ENCODE measurements around the gene MLH3. TPM values are rescaled to one million over a fixed set of nuclear protein-coding genes. Genes with fewer than 3 reads are reported as not detected.

MLH3 gene
- total RNA-seq, 3 donors from 2014 or later: 31.8 to 53.1 (median 42.9) TPM

- Histone ChIP-seq H3K9me3 (no peaks in the 10 kb centered on the region), H3K36me3 (no peaks in the 10 kb centered on the region), H3K27ac (no peak overlapping the region), H3K27me3 (no peaks in the 10 kb centered on the region), H3K4me3 (no peak overlapping the region), H3K4me1 (no peaks in the 10 kb centered on the region)
- DNase-seq (ENCODE audit: low spot score in 2 of 2): no peak
- TF ChIP-seq POLR2AphosphoS5 (IDR thresholded peaks at IDR 0.05) (no peak), CTCF (IDR thresholded peaks at IDR 0.05) (no peak), POLR2A (IDR thresholded peaks at IDR 0.05) (no peak)
- intact Hi-C loops (cut with DNase I; ENCODE audit: low total_unique reads): no loop called here
Observed at GRCh38 chr14:75042035-75042434, 9.2 kb downstream of the MLH3 start.

- no peaks in the 10 kb centered on the region for H3K36me3 ChIP-seq
- no peak for DNase-seq (ENCODE audit: low spot score in 2 of 2)
- TF ChIP-seq CTCF (IDR thresholded peaks at IDR 0.05) (no peak), POLR2A (IDR thresholded peaks at IDR 0.05) (no peak), POLR2AphosphoS5 (IDR thresholded peaks at IDR 0.05) (no peak)
- no peak overlapping the region for H3K27ac ChIP-seq
- intact Hi-C loops (cut with DNase I; ENCODE audit: low total_unique reads): no loop called here
- H3K9me3 ChIP-seq: no peaks in the 10 kb centered on the region
- H3K4me1 ChIP-seq: no peaks in the 10 kb centered on the region
- H3K4me3 ChIP-seq: no peak overlapping the region
- no peaks in the 10 kb centered on the region for H3K27me3 ChIP-seq
Observed at GRCh38 chr14:75041613-75042012, 9.7 kb downstream of the MLH3 start.

- TF ChIP-seq POLR2AphosphoS5 (IDR thresholded peaks at IDR 0.05) (no peak), POLR2A (IDR thresholded peaks at IDR 0.05) (no peak), CTCF (IDR thresholded peaks at IDR 0.05) (no peak)
- no peaks in the 10 kb centered on the region for H3K36me3 ChIP-seq
- intact Hi-C loops (cut with DNase I; ENCODE audit: low total_unique reads): no loop called here
Observed at GRCh38 chr14:75040959-75041358, 10.3 kb downstream of the MLH3 start.

GRCh38 chr14:75040507-75040906 lies 10.8 kb downstream of the MLH3 start:
- TF ChIP-seq CTCF (IDR thresholded peaks at IDR 0.05) (no peak), POLR2A (IDR thresholded peaks at IDR 0.05) (no peak), POLR2AphosphoS5 (IDR thresholded peaks at IDR 0.05) (no peak)
- H3K4me3 ChIP-seq: no peak overlapping the region
- no peak for DNase-seq (ENCODE audit: low spot score in 2 of 2)
- no peaks in the 10 kb centered on the region for H3K27me3 ChIP-seq
- H3K4me1 ChIP-seq: no peaks in the 10 kb centered on the region
- intact Hi-C loops (cut with DNase I; ENCODE audit: low total_unique reads): no loop called here
- H3K27ac ChIP-seq: no peak overlapping the region
- H3K36me3 ChIP-seq: no peaks in the 10 kb centered on the region
- H3K9me3 ChIP-seq: no peaks in the 10 kb centered on the region

More at GRCh38 chr14:75040959-75041358, 10.3 kb downstream of the MLH3 start:
- H3K4me3 ChIP-seq: no peak overlapping the region
- H3K9me3 ChIP-seq: no peaks in the 10 kb centered on the region
- no peaks in the 10 kb centered on the region for H3K4me1 ChIP-seq
- no peaks in the 10 kb centered on the region for H3K27me3 ChIP-seq
- no peak for DNase-seq (ENCODE audit: low spot score in 2 of 2)
- no peak overlapping the region for H3K27ac ChIP-seq

GRCh38 chr14:75032939-75033338 lies 18.3 kb downstream of the MLH3 start:
- Histone ChIP-seq H3K4me3 (no peak overlapping the region), H3K9me3 (no peaks in the 10 kb centered on the region), H3K4me1 (no peaks in the 10 kb centered on the region), H3K27ac (no peak overlapping the region), H3K36me3 (no peaks in the 10 kb centered on the region), H3K27me3 (no peaks in the 10 kb centered on the region)
- TF ChIP-seq POLR2AphosphoS5 (IDR thresholded peaks at IDR 0.05): no peak
- TF ChIP-seq POLR2A (IDR thresholded peaks at IDR 0.05): no peak
- TF ChIP-seq CTCF (IDR thresholded peaks at IDR 0.05): no peak
- intact Hi-C loops (cut with DNase I; ENCODE audit: low total_unique reads): no loop called here
- DNase-seq (ENCODE audit: low spot score in 2 of 2): no peak
